OCI-LY1 (cell line): Measurements from ENCODE around the gene FIG4.

Experiments
- H2AFZ ChIP-seq: fragments of 200-600 bp; sonication (generic), shearing (Covaris generic); 2 replicates; pipeline ENCODE4 v1.6.0; 2014; ENCODE audit warnings: antibody characterized with exemption, mild to moderate bottlenecking, low read length
- H3F3A ChIP-seq: fragments of 200-600 bp; sonication (generic), shearing (Covaris generic); 2 replicates; pipeline ENCODE4 v1.6.0; 2014; ENCODE audit warnings: mild to moderate bottlenecking, antibody characterized with exemption, low read length, moderate library complexity; ENCODE audit not compliant: insufficient read depth
- H3K27ac ChIP-seq: fragments of 200-600 bp; sonication (generic); 2 replicates; pipeline ENCODE4 v1.5.1; 2014; ENCODE audit warnings: low read length, mixed run types, mild to moderate bottlenecking, low read depth; ENCODE audit not compliant: poor library complexity, severe bottlenecking
- H3K27me3 ChIP-seq: fragments of 200-600 bp; sonication (generic); 2 replicates; pipeline ENCODE4 v1.6.0; 2014; ENCODE audit warnings: antibody characterized with exemption, mild to moderate bottlenecking, low read length, moderate library complexity; ENCODE audit not compliant: insufficient read depth
- H3K36me3 ChIP-seq: fragments of 200-600 bp; sonication (generic); 2 replicates; pipeline ENCODE4 v1.6.1; 2014; ENCODE audit warnings: mild to moderate bottlenecking, antibody characterized with exemption, low read length, moderate library complexity, mixed read lengths; ENCODE audit not compliant: insufficient read depth
- H3K4me1 ChIP-seq: fragments of 200-600 bp; sonication (generic); 2 replicates; pipeline ENCODE4 v1.5.1; 2014; ENCODE audit warnings: mild to moderate bottlenecking, low read length, moderate library complexity; ENCODE audit not compliant: insufficient read depth, severe bottlenecking
- H3K4me2 ChIP-seq: fragments of 200-600 bp; sonication (generic), shearing (Covaris generic); 2 replicates; pipeline ENCODE4 v1.6.1; 2014; ENCODE audit warnings: low read length
- H3K4me3 ChIP-seq: fragments of 200-600 bp; sonication (generic); 2 replicates; pipeline ENCODE4 v1.5.1; 2014; ENCODE audit warnings: low read length, low read depth, mild to moderate bottlenecking, mixed read lengths; ENCODE audit not compliant: poor library complexity, severe bottlenecking
- H3K79me2 ChIP-seq: fragments of 200-600 bp; shearing (Covaris generic); 2 replicates; pipeline ENCODE4 v1.6.1; 2016; ENCODE audit warnings: mixed run types, low read length, mixed read lengths; ENCODE audit not compliant: insufficient read depth
- H3K9ac ChIP-seq: fragments of 200-600 bp; sonication (generic), shearing (Covaris generic); 2 replicates; pipeline ENCODE4 v1.6.1; 2014; ENCODE audit warnings: mild to moderate bottlenecking, low read length, mixed read lengths
- H3K9me2 ChIP-seq: fragments of 200-600 bp; sonication (generic), shearing (Covaris generic); 2 replicates; pipeline ENCODE4 v1.6.1; 2014; ENCODE audit warnings: low read depth, mild to moderate bottlenecking, low read length, mixed read lengths
- H3K9me3 ChIP-seq: fragments of 200-600 bp; shearing (Covaris generic); 2 replicates; pipeline ENCODE4 v1.6.1; 2014; ENCODE audit warnings: low read length, mixed read lengths
- H4K20me1 ChIP-seq: fragments of 200-600 bp; sonication (generic), shearing (Covaris generic); 2 replicates; pipeline ENCODE4 v1.6.0; 2016; ENCODE audit warnings: mild to moderate bottlenecking, low read length; ENCODE audit not compliant: insufficient read depth
- CTCF ChIP-seq: fragments of 200-600 bp; sonication (generic), shearing (Covaris generic); IDR thresholded peaks from 2 replicates; pipeline ENCODE4 v1.5.1; 2017; ENCODE audit warnings: mild to moderate bottlenecking, antibody characterized with exemption, low read length, moderate library complexity, mixed read lengths
- EZH2 ChIP-seq: fragments of 200-600 bp; sonication (generic), shearing (Covaris generic); IDR thresholded peaks from 2 replicates; pipeline ENCODE4 v1.8.0; 2017; ENCODE audit warnings: borderline replicate concordance, mixed run types, mild to moderate bottlenecking, antibody characterized with exemption, low read length, moderate library complexity, mixed read lengths

FIG4 gene

GRCh38 chr6:109701221-109701620 lies 10.1 kb downstream of the FIG4 start:
- Histone ChIP-seq H4K20me1 (no peaks in the 10 kb centered on the region), H3K4me2 (no peak overlapping the region), H3K9me3 (no peaks in the 10 kb centered on the region)

DNA sequence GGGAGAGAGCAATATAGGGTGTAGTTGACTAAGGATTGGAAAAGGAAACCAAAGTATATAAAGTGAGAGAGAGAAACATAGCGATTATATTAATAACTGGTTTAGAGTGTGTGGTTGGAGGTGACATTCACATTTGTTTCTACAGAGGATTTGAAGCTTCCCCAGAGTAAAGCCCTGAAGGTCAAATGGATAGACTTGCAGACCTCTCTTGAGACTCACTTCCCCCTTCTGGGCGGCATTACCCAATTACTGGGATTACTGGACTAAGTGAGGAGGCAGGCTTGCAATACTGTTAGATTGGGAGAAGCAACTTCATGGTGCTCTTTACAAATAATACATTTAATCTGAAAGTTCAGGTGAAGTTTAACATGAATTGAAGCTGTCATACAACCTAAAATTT lies 10.7 kb downstream of the FIG4 start:
- H3K4me3 ChIP-seq = no peak overlapping the region
- no peak overlapping the region for H3K9ac ChIP-seq
- H3K27me3 ChIP-seq = no peaks in the 10 kb centered on the region
- H3K27ac ChIP-seq = no peak overlapping the region
- no peak overlapping the region for H2AFZ ChIP-seq
- no peaks in the 10 kb centered on the region for H3F3A ChIP-seq
- H3K79me2 ChIP-seq = no peaks in the 10 kb centered on the region
- H4K20me1 ChIP-seq = no peaks in the 10 kb centered on the region
- peaks cover 5% of the 10 kb centered on the region for H3K4me1 ChIP-seq
- no peaks in the 10 kb centered on the region for H3K36me3 ChIP-seq
- no peak for TF ChIP-seq EZH2
- no peak for TF ChIP-seq CTCF
- no peaks in the 10 kb centered on the region for H3K9me2 ChIP-seq
- no peak overlapping the region for H3K4me2 ChIP-seq
- H3K9me3 ChIP-seq = no peaks in the 10 kb centered on the region

More at GRCh38 chr6:109701221-109701620, 10.1 kb downstream of the FIG4 start:
- no peak overlapping the region for H3K9ac ChIP-seq
- peaks cover under 1% of the 10 kb centered on the region; the same call in 1 of the 2 replicates for H3K36me3 ChIP-seq
- no peak overlapping the region for H3K27ac ChIP-seq
- H3K27me3 ChIP-seq = no peaks in the 10 kb centered on the region
- no peaks in the 10 kb centered on the region for H3F3A ChIP-seq
- no peaks in the 10 kb centered on the region for H3K9me2 ChIP-seq
- no peak overlapping the region for H2AFZ ChIP-seq
- no peak for TF ChIP-seq CTCF
- H3K79me2 ChIP-seq = no peaks in the 10 kb centered on the region
- H3K4me3 ChIP-seq = no peak overlapping the region
- no peaks in the 10 kb centered on the region for H3K4me1 ChIP-seq

DNA sequence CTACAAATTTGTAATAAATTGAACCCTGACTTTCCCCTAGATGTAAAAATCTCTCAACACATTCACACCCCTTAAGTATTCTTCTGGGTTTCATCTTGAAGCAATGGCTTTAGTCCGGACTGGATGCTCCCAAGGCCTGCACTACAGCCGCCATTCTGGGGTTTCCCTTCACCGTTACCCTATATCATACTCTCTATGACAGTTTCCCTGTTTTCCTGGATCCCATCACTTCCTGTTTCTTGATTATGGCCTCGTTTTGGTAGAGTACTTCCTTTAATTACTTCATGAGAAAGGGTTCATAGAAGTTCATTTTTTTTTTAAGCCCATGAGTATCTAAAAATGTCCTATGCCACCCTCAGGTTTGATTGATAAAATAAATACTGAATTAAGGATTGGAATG lies 11.7 kb downstream of the FIG4 start:
- Histone ChIP-seq H3K9me2 (no peaks in the 10 kb centered on the region), H3K9me3 (no peaks in the 10 kb centered on the region), H4K20me1 (no peaks in the 10 kb centered on the region), H3K79me2 (no peaks in the 10 kb centered on the region), H3K4me2 (no peak overlapping the region), H3K9ac (no peak overlapping the region), H3K4me3 (no peak overlapping the region), H2AFZ (no peak overlapping the region), H3K27me3 (no peaks in the 10 kb centered on the region), H3K36me3 (no peaks in the 10 kb centered on the region), H3K4me1 (peaks cover 5% of the 10 kb centered on the region), H3K27ac (no peak overlapping the region), H3F3A (no peaks in the 10 kb centered on the region)
- TF ChIP-seq EZH2 (no peak), CTCF (no peak)
